ENCODE results near the gene SHROOM4. TPM values are rescaled to one million over a fixed set of nuclear protein-coding genes. Genes with fewer than 3 reads are reported as not detected.
A peak's percentile ranks its signal among the peaks of the same experiment; 100 is the strongest.

The SHROOM4 gene
- total RNA-seq, 1 donor from 2014 or later: 35.8 TPM

GRCh38 chrX:50825825-50826224 is 11.8 kb upstream of the SHROOM4 start:
- Mint-ChIP-seq H3K4me1 (ENCODE audit: unreplicated experiment) (peaks cover 3% of the 10 kb centered on the region), H3K27me3 (ENCODE audit: unreplicated experiment) (no peaks in the 10 kb centered on the region), H3K4me3 (ENCODE audit: unreplicated experiment) (no peak overlapping the region), H3K27ac (ENCODE audit: unreplicated experiment) (no peak overlapping the region), H3K9me3 (ENCODE audit: unreplicated experiment) (no peaks in the 10 kb centered on the region), H3K36me3 (ENCODE audit: low read depth, unreplicated experiment) (no peaks in the 10 kb centered on the region)
- DNase-seq (ENCODE audit: low spot score): no peak
- no peak for TF ChIP-seq CTCF (IDR thresholded peaks at IDR 0.05; ENCODE audit: unreplicated experiment)

GRCh38 chrX:50818986-50819385 is 5.0 kb upstream of the SHROOM4 start:
- Mint-ChIP-seq H3K4me3 (ENCODE audit: unreplicated experiment) (no peak overlapping the region), H3K4me1 (ENCODE audit: unreplicated experiment) (peaks cover 3% of the 10 kb centered on the region), H3K27me3 (ENCODE audit: unreplicated experiment) (no peaks in the 10 kb centered on the region), H3K36me3 (ENCODE audit: low read depth, unreplicated experiment) (no peaks in the 10 kb centered on the region), H3K27ac (ENCODE audit: unreplicated experiment) (no peak overlapping the region), H3K9me3 (ENCODE audit: unreplicated experiment) (no peaks in the 10 kb centered on the region)
- DNase-seq (ENCODE audit: low spot score): no peak
- TF ChIP-seq CTCF (IDR thresholded peaks at IDR 0.05; ENCODE audit: unreplicated experiment): no peak

- Mint-ChIP-seq H3K36me3 (ENCODE audit: low read depth, unreplicated experiment) (peaks cover 4% of the 10 kb centered on the region), H3K27ac (ENCODE audit: unreplicated experiment) (no peak overlapping the region), H3K4me3 (ENCODE audit: unreplicated experiment) (no peak overlapping the region), H3K27me3 (ENCODE audit: unreplicated experiment) (peaks cover 1% of the 10 kb centered on the region), H3K4me1 (ENCODE audit: unreplicated experiment) (peaks cover 4% of the 10 kb centered on the region), H3K9me3 (ENCODE audit: unreplicated experiment) (no peaks in the 10 kb centered on the region)
- no peak for DNase-seq (ENCODE audit: low spot score)
- no peak for TF ChIP-seq CTCF (IDR thresholded peaks at IDR 0.05; ENCODE audit: unreplicated experiment)
Measured at GRCh38 chrX:50815120-50815519, 1.1 kb upstream of the SHROOM4 start.

- Mint-ChIP-seq H3K27ac (ENCODE audit: unreplicated experiment) (no peak overlapping the region), H3K4me3 (ENCODE audit: unreplicated experiment) (peak overlapping the region; percentile 62), H3K9me3 (ENCODE audit: unreplicated experiment) (no peaks in the 10 kb centered on the region), H3K4me1 (ENCODE audit: unreplicated experiment) (peaks cover 4% of the 10 kb centered on the region), H3K36me3 (ENCODE audit: low read depth, unreplicated experiment) (peaks cover 5% of the 10 kb centered on the region), H3K27me3 (ENCODE audit: unreplicated experiment) (peaks cover 1% of the 10 kb centered on the region)
- no peak for TF ChIP-seq CTCF (IDR thresholded peaks at IDR 0.05; ENCODE audit: unreplicated experiment)
- no peak for DNase-seq (ENCODE audit: low spot score)
Measured at GRCh38 chrX:50814701-50815100, 707 bp upstream of the SHROOM4 start.

DNA sequence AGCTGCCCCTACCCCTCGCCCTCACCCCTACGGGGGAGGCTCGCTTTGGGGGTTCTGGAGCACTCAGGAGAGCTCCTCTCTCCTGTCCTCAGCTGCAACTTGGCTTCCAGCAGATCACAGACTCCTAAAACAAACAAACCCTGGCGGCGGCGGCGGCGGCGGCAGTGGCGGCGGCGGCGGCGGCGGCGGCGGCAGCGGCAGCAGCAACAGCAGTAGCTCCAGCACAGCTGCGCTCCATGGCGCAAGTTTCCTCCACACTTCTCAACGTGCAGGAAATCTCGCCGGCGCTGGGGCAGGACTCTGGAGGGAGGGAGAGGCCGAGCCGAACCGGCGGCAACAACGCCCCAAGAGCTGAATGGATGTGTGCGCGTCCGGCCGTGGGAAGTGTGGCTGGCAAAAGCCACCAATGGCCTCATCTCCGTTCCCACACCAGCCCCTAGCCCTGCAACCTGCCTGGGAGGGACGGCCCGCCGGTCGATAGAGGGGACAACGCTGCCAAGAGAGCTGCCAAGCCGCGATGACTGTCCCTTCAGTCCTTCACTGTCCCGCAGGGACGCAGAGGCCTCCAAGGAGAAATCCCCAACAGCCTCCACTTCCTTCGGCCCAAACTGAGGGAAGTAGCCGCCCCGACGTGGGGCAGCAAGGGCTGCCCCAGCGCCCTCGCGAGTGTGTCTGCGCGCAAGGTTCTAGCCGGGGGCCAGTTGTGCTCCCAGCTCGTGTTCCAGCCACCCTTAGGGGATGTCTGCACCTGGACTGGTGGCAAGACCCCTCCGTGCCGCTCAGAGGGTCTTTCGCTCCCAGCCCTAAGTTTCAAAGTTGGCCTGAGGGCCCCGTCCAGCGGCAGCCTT is 775 bp downstream of the SHROOM4 start:
- H3K36me3 Mint-ChIP-seq (ENCODE audit: low read depth, unreplicated experiment): peaks cover 5% of the 10 kb centered on the region
- no peaks in the 10 kb centered on the region for H3K9me3 Mint-ChIP-seq (ENCODE audit: unreplicated experiment)
- H3K27me3 Mint-ChIP-seq (ENCODE audit: unreplicated experiment): peaks cover 1% of the 10 kb centered on the region
- peaks cover 4% of the 10 kb centered on the region for H3K4me1 Mint-ChIP-seq (ENCODE audit: unreplicated experiment)
- peak overlapping the region; percentile 89 for H3K4me3 Mint-ChIP-seq (ENCODE audit: unreplicated experiment)
- H3K27ac Mint-ChIP-seq (ENCODE audit: unreplicated experiment): no peak overlapping the region
- TF ChIP-seq CTCF (IDR thresholded peaks at IDR 0.05; ENCODE audit: unreplicated experiment): no peak
- peak; percentile 35 for DNase-seq (ENCODE audit: low spot score)
